ENCODE results near the gene METRN.

The METRN gene

DNA sequence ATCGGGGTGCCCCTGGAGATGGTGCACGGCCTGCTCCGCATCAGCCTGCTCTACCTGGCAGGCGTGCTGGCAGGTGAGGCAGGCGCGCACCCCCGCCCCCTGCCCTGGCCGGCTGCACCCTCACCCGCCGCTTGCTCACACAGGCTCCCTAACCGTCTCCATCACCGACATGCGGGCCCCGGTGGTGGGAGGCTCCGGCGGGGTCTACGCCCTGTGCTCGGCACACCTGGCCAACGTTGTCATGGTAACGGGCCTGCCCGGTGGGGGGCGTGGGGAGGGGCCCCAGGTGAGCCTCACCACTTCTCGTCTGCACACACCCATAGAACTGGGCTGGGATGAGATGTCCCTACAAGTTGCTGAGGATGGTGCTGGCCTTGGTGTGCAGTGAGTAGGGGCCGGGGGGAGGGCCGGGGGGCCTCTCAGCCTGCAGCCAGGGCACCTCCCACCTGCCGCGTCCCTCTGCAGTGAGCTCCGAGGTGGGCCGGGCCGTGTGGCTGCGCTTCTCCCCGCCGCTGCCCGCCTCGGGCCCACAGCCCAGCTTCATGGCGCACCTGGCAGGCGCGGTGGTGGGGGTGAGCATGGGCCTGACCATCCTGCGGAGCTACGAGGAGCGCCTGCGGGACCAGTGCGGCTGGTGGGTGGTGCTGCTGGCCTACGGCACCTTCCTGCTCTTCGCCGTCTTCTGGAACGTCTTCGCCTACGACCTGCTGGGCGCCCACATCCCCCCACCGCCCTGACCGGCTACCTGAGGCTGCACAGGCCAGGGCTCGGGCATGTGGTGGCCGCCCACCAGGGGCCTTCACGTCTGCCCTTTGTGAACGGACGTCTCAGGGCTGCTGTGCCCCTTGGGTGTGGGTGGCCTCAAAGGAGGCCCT, 37.4 kb upstream of the METRN start:
- DNase-seq (ENCODE audit: low read depth, low spot score), result no peak

- DNase-seq (ENCODE audit: low read depth, low spot score), result no peak
Measured at GRCh38 chr16:678209-678857, 36.6 kb upstream of the METRN start.

DNA sequence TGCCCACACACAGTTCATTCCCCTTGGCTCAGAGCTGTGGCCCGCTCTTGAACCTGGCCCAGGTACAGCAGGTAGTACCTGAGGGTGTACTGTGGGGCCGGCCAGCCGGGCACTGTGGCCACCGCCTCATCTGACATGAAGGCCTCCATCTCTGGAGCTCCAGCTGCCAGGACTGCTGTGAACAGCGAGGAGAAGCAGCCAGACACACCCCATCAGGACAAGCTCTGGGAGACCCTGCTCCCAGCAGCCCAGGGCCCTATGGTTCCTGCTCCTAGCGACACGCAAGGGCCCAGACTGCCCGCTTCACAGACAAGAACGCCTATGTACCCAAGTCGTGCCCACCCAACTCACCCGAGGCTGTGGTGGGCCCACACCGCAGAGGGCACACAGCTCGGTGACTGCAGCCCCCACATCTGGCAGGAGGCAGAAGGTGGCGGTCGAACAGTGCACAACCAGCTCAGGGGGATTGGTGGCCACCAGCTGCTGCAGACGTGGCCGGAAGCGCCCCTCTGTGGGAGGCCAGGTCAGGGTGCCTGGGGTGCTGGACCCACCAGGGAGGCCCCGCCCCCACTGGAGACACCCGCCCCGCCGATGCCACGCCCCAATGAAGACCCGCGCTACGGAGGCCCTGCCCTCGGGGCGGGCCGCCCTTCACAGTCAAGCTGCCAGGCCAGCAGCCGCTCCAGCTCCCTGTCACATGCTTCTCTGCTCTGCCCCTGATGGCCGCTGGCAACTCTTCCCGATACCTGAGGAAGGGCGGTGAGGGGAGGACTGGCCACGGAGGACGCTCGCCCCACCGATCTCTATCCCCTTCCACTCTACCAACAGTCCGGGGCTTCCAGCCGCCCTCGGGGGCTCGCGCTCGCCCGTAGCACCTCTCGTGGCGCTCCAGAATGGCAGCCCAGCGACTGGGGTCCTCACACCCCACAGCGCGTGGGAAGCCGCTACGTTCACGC, 35.8 kb upstream of the METRN start:
- DNase-seq (ENCODE audit: low read depth, low spot score), result no peak

- DNase-seq (ENCODE audit: low read depth, low spot score), result peak; percentile 73
Measured at GRCh38 chr16:679814-680624, 34.9 kb upstream of the METRN start, which contains the start of gene STUB1. Gene STUB1, plus strand, starts transcription at chr16:680410. Its CDS starts 116 bp downstream, at chr16:680526.

DNA sequence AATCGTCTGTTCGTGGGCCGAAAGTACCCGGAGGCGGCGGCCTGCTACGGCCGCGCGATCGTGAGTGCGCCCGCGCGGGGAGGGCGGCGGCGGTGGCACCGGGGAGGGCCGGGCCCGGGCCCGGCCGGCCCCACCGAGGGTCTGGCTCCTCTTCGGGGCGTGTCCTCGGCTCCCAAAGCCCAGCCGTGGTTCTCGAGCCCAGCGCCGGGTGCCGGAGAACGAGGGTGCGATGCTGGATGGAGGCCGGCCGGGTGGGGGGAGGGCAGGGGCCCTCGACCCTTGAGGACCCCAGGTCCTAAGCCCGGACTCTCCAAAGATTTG, 34.3 kb upstream of the METRN start:
- DNase-seq (ENCODE audit: low read depth, low spot score), result no peak

GRCh38 chr16:680967-681745, 33.8 kb upstream of the METRN start:
- no peak for DNase-seq (ENCODE audit: low read depth, low spot score)

DNA sequence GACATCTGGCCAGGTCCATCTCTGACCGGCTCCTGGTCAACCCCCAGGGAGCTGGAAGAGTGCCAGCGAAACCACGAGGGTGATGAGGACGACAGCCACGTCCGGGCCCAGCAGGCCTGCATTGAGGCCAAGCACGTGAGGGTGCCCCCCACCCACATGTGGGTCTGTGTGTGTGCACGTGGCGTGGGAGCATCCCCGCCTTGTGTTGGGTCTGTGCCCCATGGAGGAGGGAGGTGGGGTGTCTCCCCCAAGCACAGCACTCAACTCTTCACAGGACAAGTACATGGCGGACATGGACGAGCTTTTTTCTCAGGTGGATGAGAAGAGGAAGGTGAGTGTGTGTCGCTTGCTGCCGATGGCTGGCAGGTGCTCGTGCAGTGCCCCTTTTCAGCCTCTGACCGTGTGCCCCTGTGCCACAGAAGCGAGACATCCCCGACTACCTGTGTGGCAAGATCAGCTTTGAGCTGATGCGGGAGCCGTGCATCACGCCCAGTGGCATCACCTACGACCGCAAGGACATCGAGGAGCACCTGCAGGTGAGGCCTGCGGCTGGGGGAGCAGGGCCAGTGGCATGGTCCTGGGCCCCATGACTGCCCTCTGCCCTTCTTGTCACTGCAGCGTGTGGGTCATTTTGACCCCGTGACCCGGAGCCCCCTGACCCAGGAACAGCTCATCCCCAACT, 33.0 kb upstream of the METRN start:
- no peak for DNase-seq (ENCODE audit: low read depth, low spot score)

DNA sequence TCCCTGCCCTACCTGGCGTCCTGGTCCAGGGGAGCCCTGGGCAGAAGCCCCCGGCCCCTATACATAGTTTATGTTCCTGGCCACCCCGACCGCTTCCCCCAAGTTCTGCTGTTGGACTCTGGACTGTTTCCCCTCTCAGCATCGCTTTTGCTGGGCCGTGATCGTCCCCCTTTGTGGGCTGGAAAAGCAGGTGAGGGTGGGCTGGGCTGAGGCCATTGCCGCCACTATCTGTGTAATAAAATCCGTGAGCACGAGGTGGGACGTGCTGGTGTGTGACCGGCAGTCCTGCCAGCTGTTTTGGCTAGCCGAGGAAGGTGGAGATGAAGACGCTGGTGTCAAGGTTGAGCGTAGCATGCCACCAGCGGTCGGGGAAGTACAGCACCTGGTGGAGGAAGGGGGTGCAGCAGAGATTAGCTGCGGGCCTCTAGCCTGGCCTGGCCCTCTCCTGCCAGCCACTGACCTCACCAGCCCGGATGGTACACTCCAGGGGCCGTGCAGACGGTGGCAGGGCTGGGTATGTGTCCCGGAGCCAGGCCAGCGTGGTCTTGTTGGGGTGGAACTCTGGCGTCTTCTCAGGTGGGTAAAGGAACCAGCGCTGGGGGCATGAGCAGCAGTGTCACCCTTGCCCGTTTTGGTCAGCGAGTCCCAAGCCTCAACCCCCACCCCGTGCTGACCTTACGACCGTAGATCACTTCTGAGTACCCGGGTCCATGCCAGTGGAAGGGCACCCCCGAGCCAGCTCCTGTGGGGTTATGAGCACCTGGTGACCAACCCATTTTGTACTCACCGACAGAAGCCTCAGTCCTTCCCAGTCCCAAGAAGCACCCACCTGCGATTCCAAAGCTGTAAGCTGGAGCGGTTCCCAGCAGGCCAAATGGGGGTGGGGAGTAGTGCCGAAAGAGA, 32.2 kb upstream of the METRN start:
- DNase-seq (ENCODE audit: low read depth, low spot score), result no peak

DNA sequence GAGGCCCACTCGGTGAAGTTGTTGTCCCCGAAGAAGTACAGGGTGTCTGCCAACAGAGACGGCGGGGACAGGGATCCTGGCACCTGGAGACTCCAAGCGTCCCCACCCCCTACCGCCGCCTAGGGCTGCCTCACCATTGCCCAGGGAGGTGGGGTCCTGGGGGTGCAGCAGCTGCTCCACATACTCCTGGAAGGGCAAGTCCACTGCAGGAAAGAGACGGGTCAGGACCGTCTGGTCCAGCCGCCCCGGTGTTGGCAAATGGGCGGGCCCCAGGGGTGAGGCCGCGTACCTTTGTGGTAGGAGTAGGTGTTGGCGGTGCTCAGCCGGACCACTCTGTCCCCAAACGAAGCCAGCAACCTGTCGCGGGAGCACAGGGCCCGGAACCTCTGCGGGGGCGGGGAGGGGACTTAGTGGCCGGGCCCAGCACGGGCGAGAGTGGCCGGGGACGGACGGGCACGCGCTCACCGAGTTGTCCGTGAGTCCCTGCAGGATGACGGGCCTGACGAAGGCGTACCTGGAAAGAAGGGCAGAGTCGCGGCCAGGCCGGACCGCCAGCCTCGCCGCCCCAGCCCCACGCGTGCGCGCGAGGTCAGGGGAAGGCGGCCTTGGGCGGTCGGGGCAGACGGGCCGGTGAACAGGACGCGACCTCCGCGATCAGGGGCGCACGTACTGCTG, 31.4 kb upstream of the METRN start:
- DNase-seq (ENCODE audit: low read depth, low spot score), result no peak

GRCh38 chr16:684071-684794, 30.7 kb upstream of the METRN start, which contains the start of gene JMJD8:
Gene JMJD8, minus strand, starts transcription at chr16:684334. Its CDS starts 15 bp downstream, at chr16:684319.
- peak; percentile 93 for DNase-seq (ENCODE audit: low read depth, low spot score)

- DNase-seq (ENCODE audit: low read depth, low spot score), result no peak
Measured at GRCh38 chr16:684961-685696, 29.8 kb upstream of the METRN start.

DNA sequence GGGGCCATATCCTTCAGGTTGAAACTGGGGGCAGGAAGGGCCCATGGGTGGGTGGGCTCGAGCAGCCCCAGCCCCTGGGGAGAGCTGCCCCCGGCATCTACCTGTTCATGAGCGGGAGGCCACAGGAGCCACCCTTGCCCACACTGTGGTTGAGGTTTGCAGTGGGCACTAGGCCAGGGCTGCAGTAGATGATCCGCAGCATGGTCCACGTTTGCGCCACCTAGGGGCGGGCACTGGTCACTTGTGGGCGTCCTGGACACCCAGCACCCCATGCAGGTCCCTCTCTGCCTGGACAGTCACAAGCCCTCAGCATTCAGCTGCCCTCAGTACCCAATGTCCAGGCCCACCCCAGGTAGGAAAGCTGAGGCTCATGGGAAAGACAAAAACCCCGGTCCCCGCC, 29.0 kb upstream of the METRN start:
- no peak for DNase-seq (ENCODE audit: low read depth, low spot score)

GRCh38 chr16:686459-687260, 28.3 kb upstream of the METRN start:
- DNase-seq (ENCODE audit: low read depth, low spot score), result no peak

DNA sequence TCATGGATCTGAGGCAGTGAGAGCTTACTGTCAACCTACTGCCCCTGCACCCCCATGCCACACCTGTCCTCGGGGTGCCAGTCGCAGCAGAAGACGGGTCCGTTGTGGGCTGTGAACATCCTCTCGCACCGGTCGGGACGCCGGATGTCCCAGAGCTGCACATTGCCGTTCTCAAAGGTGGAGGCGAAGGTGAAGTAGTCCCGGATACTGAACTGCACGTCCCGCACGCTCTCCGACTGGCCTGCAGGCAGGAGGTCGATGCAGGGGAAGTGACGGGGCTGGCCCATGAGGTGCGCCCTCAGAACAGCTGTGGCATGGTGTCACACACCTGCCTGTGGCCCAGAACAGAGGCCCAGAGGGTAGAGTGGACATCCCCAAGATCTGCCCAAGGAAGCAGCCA, 27.4 kb upstream of the METRN start:
- no peak for DNase-seq (ENCODE audit: low read depth, low spot score)

DNA sequence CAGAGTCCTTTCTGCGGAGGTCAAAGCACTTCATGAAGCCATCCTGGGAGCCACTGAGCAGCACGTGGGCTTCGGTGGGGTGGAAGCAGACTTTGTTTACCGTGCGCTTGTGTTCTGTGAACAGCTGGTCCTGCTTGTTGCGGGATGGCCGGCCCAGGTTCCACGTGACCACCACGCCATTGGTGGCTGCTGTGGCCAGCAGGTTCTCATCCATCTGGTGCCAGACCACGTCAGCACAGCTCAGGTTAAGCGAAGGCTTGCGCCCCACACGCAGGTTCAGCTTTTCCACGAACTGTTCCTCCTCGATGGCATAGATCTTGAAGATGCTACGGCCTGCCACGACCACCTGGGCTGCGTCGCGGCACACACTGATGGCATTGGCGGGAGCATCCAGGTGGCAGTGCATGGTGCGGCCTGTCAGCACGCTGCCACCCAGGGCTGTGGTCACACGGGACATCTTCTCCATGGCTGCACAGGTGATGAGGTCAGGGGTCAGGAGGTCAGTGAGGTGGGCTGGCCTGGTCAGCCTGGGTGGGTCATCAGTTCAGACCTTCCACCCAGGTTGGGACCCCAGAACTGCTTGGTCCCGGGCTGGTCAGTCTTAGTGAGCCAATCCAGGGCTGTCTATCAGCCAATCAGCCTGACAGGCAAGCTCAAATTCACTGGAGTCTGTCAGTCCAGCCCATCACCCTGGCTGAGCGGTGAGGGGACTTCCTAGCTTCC, 25.6 kb upstream of the METRN start:
- DNase-seq (ENCODE audit: low read depth, low spot score), result no peak
